Activated CD8-positive, alpha-beta T cell treated with anti-CD3 and anti-CD28 coated beads for 36 hours (primary cell): ENCODE data around the gene IRF1. TPM values are rescaled to one million over a fixed set of nuclear protein-coding genes. Genes with fewer than 3 reads are reported as not detected.

Source experiments
- ATAC-seq: fragments of 200-7000 bp; cut with Tn5 transposase; one replicate; pipeline ENCODE4 v1.10.0; 2021; ENCODE audit warnings: mild to moderate bottlenecking, moderate library complexity
- CTCF ChIA-PET: fragments of 350-600 bp; sonication (Branson Sonifier 250); formaldehyde crosslinking; loops from one replicate; lab custom pipeline; 2021; ENCODE audit warnings: antibody characterized with exemption; lab: Charles Lee
- POLR2A ChIA-PET: fragments of 350-600 bp; sonication (Branson Sonifier 250); formaldehyde crosslinking; loops from one replicate; lab custom pipeline; 2021; ENCODE audit warnings: antibody characterized with exemption; lab: Charles Lee
- DNase-seq: peaks from one replicate; pipeline ENCODE4 v3.0.0-alpha.2; 2020
- H3K27ac Mint-ChIP-seq: one replicate; pipeline ENCODE4 v1.8.0; 2021; ENCODE audit warnings: mild to moderate bottlenecking, mixed read lengths
- H3K27me3 Mint-ChIP-seq: one replicate; pipeline ENCODE4 v1.8.0; 2021; ENCODE audit warnings: mixed read lengths
- H3K36me3 Mint-ChIP-seq: one replicate; pipeline ENCODE4 v1.8.0; 2021; ENCODE audit warnings: low read depth, mixed read lengths
- H3K4me1 Mint-ChIP-seq: one replicate; pipeline ENCODE4 v1.8.0; 2021; ENCODE audit warnings: low read depth, mixed read lengths
- H3K4me3 Mint-ChIP-seq: one replicate; pipeline ENCODE4 v1.8.0; 2021; ENCODE audit warnings: mild to moderate bottlenecking, moderate library complexity, mixed read lengths
- H3K9me3 Mint-ChIP-seq: one replicate; pipeline ENCODE4 v1.8.0; 2021; ENCODE audit warnings: mixed read lengths
- CTCF ChIP-seq: fragments of 200-600 bp; IDR thresholded peaks from one replicate; pipeline ENCODE4 v1.8.0; 2022; ENCODE audit warnings: antibody characterized with exemption, mild to moderate bottlenecking
- intact Hi-C: fragments of 100-400 bp; cut with micrococcal nuclease; formaldehyde crosslinking; loops from one replicate; pipeline ENCODE4 v1.10.0; 2022
- total RNA-seq, 2 experiments: library from RNA; stranded (reverse); gene quantifications; one replicate each; pipeline ENCODE4 v1.2.3, GENCODE V29; 2021

Gene IRF1
- total RNA-seq, 2 experiments from 2014 or later = 121 to 128 TPM

DNA sequence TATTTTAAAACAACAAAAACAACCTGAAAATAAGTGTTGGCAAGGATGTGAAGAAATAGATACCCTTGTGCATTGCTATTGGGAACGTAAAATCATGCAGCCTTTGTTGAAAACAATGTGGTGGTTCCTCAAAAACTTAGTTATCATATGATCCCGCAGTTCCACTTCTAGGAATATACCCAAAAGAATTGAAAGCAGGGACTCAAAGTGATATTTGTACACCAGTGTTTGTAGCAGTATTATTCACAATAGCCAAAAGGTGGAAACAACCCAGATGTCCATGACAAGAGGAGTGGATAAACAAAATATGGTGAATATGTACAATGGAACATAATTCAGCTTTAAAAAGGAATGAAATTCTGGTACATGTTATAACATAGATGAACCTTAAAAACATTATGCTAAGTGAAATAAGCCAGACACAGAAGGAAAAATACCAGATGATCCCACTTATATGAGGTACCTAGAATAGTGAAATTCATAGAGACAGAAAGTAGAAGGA lies 29.0 kb downstream of the IRF1 start:
- DNase-seq (no peak), ATAC-seq (no peak)
- Mint-ChIP-seq H3K9me3 (no peaks in the 10 kb centered on the region), H3K4me3 (no peak overlapping the region), H3K4me1 (peaks cover 87% of the 10 kb centered on the region), H3K27ac (peak overlapping the region; percentile 10), H3K27me3 (no peaks in the 10 kb centered on the region), H3K36me3 (peaks cover 31% of the 10 kb centered on the region)
- CTCF ChIA-PET = no interaction called here
- intact Hi-C loops = no loop called here
- TF ChIP-seq CTCF = no peak
- POLR2A ChIA-PET = interaction anchor here (30.0 kb wide), 1 partner anchor 29 kb away, joined by 1641 read pairs; the partner anchor contains the start of gene IRF1

- ChIA-PET POLR2A (interaction anchor here (8.2 to 30.0 kb wide), 3 partner anchors 23 to 35 kb away, joined by 129 to 1641 read pairs (median 298); partner anchors contain the start of gene IRF1), CTCF (no interaction called here)
- DNase-seq (no peak), ATAC-seq (no peak)
- peak overlapping the region; percentile 94 for H3K27ac Mint-ChIP-seq
- H3K36me3 Mint-ChIP-seq = peaks cover 28% of the 10 kb centered on the region
- peaks cover 87% of the 10 kb centered on the region for H3K4me1 Mint-ChIP-seq
- intact Hi-C loops = no loop called here
- no peaks in the 10 kb centered on the region for H3K27me3 Mint-ChIP-seq
- no peak for TF ChIP-seq CTCF
- H3K4me3 Mint-ChIP-seq = no peak overlapping the region
- H3K9me3 Mint-ChIP-seq = no peaks in the 10 kb centered on the region
Measured at GRCh38 chr5:132460846-132461568, 29.6 kb downstream of the IRF1 start.

DNA sequence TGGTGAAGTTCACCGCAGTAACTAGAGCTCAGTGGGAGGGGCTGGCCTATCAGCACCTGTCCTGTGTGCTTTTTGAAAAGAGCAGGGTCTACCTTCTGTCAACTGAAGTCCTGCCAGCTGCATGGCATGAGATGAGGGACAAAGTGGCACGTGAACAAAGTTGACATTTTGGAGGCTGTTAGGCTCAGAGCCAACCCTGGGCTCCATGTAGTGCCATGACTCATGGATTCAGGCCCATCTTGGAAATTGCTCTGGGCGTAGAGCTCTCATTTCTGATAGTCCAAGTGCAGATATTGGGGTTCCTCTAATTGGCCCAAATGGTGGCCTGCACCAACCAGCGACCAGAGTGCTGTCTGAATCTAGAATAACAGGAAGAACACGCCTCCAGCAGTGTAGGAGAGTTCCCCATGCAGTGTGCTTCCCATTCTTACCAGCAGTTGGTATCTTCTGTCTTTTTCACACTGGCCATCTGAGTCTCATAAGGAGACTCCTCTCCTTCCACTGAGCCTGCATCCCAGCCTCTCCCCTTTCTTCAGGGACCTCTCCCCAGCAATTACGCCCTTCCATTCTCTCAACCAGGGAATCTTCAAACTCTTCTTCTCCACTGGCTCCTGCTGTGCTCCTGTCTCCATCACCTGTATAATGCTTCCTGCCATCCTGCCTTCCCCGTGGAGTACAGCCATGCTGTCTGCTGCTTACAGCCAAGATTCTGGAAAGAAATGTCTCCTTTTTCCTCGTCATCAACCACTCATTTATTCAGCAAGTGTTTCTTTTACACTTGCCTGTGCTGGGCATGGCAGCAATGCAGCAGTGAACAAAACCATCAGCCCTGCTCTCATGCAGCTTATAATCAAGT lies 30.4 kb downstream of the IRF1 start:
- CTCF ChIA-PET = interaction anchor here (1.0 to 5.7 kb wide), 4 partner anchors 10 to 22 kb away, joined by 3 to 24 read pairs (median 6); no protein-coding TSS in a partner anchor
- Mint-ChIP-seq H3K9me3 (no peaks in the 10 kb centered on the region), H3K4me3 (no peak overlapping the region), H3K4me1 (peaks cover 88% of the 10 kb centered on the region), H3K36me3 (peaks cover 28% of the 10 kb centered on the region), H3K27ac (peak overlapping the region; percentile 94), H3K27me3 (no peaks in the 10 kb centered on the region)
- POLR2A ChIA-PET = interaction anchor here (0.6 to 8.6 kb wide), 8 partner anchors 9 to 210 kb away, joined by 3 to 298 read pairs (median 11); partner anchors contain the start of gene IRF1
- DNase-seq (no peak), ATAC-seq (no peak)
- TF ChIP-seq CTCF = no peak
- intact Hi-C loops = loop anchor here (5.0 kb wide), 1 partner anchor 32 kb away; the partner anchor contains the start of gene IRF1

DNA sequence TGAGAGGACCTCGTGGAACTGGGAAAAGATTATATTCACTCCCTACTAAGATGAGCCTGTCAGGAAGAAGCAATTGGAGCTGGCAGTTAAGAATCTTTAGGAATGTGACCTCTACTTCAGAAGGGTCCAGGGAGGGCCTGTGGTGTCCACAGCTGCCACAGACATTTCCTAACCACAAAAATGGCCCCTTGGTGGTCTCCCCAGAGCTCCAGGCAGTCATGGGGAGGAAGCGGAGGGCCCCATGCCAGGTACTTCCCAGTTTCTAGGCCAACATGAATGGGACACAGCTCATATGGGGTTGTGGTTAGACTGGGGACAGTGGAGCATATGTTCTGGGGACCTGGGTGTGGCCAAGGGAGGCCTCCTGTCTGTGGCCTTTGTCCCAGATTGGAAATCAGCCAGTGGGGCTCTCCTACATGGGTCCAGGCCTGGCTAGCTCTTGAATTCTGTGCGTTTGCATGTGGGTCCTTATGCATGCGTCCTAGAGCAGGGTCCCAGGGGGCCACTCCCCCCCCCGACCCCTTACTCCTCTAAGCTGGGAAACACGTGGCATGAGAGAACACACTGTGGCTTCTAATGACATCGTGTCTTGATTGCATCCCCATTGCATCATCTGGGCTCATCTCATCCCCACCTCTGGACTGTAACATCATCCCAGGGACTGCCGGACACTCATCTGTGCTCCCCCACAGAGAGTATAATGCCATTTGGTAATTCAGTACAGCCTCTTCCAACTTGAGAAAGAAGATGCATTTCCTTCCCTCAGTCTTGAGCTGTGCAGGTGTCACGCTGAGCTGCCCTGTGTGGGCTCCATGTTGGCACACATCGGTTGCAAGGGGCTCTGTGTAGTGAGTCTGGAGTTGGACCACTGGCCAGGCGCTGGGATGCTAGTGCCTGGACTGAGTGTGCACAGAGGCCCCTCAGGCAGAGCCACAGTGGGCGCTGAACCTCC lies 31.3 kb downstream of the IRF1 start:
- Mint-ChIP-seq H3K9me3 (no peaks in the 10 kb centered on the region), H3K27me3 (no peaks in the 10 kb centered on the region), H3K4me3 (no peak overlapping the region), H3K36me3 (peaks cover 30% of the 10 kb centered on the region), H3K27ac (peak overlapping the region; percentile 94), H3K4me1 (peaks cover 87% of the 10 kb centered on the region)
- DNase-seq = peak; percentile 50
- ATAC-seq = no peak
- TF ChIP-seq CTCF = no peak
- ChIA-PET POLR2A (interaction anchor here (0.6 to 8.6 kb wide), 18 partner anchors 8 to 211 kb away, joined by 3 to 298 read pairs (median 5); partner anchors contain the start of gene IRF1), CTCF (interaction anchor here (0.9 to 5.7 kb wide), 10 partner anchors 11 to 73 kb away, joined by 3 to 24 read pairs (median 5); no protein-coding TSS in a partner anchor)
- intact Hi-C loops = loop anchor here (5.0 kb wide), 1 partner anchor 33 kb away; the partner anchor contains the start of gene IRF1
